Loucy (cell line): ENCODE data around the gene LZTFL1.

Experiments used
- H2AFZ ChIP-seq: fragments of 200-600 bp; sonication (generic); 2 replicates; pipeline ENCODE4 v1.6.0; 2016; ENCODE audit warnings: antibody characterized with exemption, mild to moderate bottlenecking, low read length, moderate library complexity
- H3F3A ChIP-seq: fragments of 200-600 bp; 2 replicates; pipeline ENCODE4 v1.6.0; 2016; ENCODE audit warnings: antibody characterized with exemption, low read depth, mild to moderate bottlenecking
- H3K27me3 ChIP-seq: fragments of 200-600 bp; sonication (generic); 2 replicates; pipeline ENCODE4 v1.6.1; 2014; ENCODE audit warnings: low read length, mild to moderate bottlenecking; ENCODE audit not compliant: insufficient read depth, poor library complexity, severe bottlenecking
- H3K36me3 ChIP-seq: fragments of 200-600 bp; sonication (generic); 2 replicates; pipeline ENCODE4 v1.6.1; 2016; ENCODE audit warnings: low read length; ENCODE audit not compliant: insufficient read depth
- H3K4me1 ChIP-seq: fragments of 200-600 bp; sonication (generic); 2 replicates; pipeline ENCODE4 v1.5.1; 2014; ENCODE audit warnings: low read length, mild to moderate bottlenecking; ENCODE audit not compliant: insufficient read depth, poor library complexity, severe bottlenecking
- H3K4me2 ChIP-seq: fragments of 200-600 bp; sonication (generic); 2 replicates; pipeline ENCODE4 v1.6.0; 2014; ENCODE audit warnings: antibody characterized with exemption, low read length, low read depth, mild to moderate bottlenecking; ENCODE audit not compliant: poor library complexity, severe bottlenecking
- H3K4me3 ChIP-seq: fragments of 200-600 bp; sonication (generic); 2 replicates; pipeline ENCODE4 v1.5.1; 2014; ENCODE audit warnings: low read length, mild to moderate bottlenecking, mixed read lengths; ENCODE audit not compliant: poor library complexity, severe bottlenecking
- H3K79me2 ChIP-seq: fragments of 200-600 bp; sonication (generic); 2 replicates; pipeline ENCODE4 v1.6.1; 2014; ENCODE audit warnings: low read length; ENCODE audit not compliant: insufficient read depth
- H3K9ac ChIP-seq: fragments of 200-600 bp; sonication (generic); 2 replicates; pipeline ENCODE4 v1.6.0; 2014; ENCODE audit warnings: mild to moderate bottlenecking, low read depth, low read length, moderate library complexity; ENCODE audit not compliant: poor library complexity, severe bottlenecking
- H3K9me2 ChIP-seq: fragments of 200-600 bp; sonication (generic); replicated peaks from 2 replicates; pipeline ENCODE4 v1.6.1; 2016; ENCODE audit warnings: low read depth, low read length, mixed read lengths
- H3K9me3 ChIP-seq: fragments of 200-600 bp; sonication (generic); 2 replicates; pipeline ENCODE4 v1.6.1; 2014; ENCODE audit warnings: mild to moderate bottlenecking, antibody characterized with exemption, low read length, low read depth; ENCODE audit not compliant: insufficient read depth
- H4K20me1 ChIP-seq: fragments of 200-600 bp; sonication (generic); 2 replicates; pipeline ENCODE4 v1.6.0; 2014; ENCODE audit warnings: antibody characterized with exemption, low read length, mild to moderate bottlenecking; ENCODE audit not compliant: insufficient read depth, poor library complexity, severe bottlenecking
- CTCF ChIP-seq: fragments of 200-600 bp; sonication (generic); conservative IDR thresholded peaks from 2 replicates; pipeline ENCODE4 v1.5.1; 2014; ENCODE audit warnings: mild to moderate bottlenecking, antibody characterized with exemption, low read length
- EZH2phosphoT487 ChIP-seq: fragments of 200-600 bp; IDR thresholded peaks from 2 replicates; pipeline ENCODE4 v1.6.1; 2018; ENCODE audit warnings: antibody characterized with exemption, mild to moderate bottlenecking, moderate library complexity, borderline replicate concordance

Gene LZTFL1

GRCh38 chr3:45869638-45870037, 27.7 kb upstream of the LZTFL1 start:
- no peaks in the 10 kb centered on the region for H3K27me3 ChIP-seq
- H3K9ac ChIP-seq, result peak overlapping the region; percentile 4
- peak overlapping the region; percentile 36 for H3K4me3 ChIP-seq
- H3K9me2 ChIP-seq, result no peaks in the 10 kb centered on the region
- no peaks in the 10 kb centered on the region for H3K79me2 ChIP-seq
- H3K4me2 ChIP-seq, result peak overlapping the region; percentile 70
- H3K9me3 ChIP-seq, result no peaks in the 10 kb centered on the region
- peaks cover 60% of the 10 kb centered on the region for H3K4me1 ChIP-seq
- no peak overlapping the region for H2AFZ ChIP-seq
- no peaks in the 10 kb centered on the region for H3K36me3 ChIP-seq
- peaks cover 5% of the 10 kb centered on the region; the same call in 1 of the 2 replicates for H3F3A ChIP-seq
- no peak for TF ChIP-seq CTCF
- no peak for TF ChIP-seq EZH2phosphoT487
- no peaks in the 10 kb centered on the region for H4K20me1 ChIP-seq

GRCh38 chr3:45868650-45869049, 26.7 kb upstream of the LZTFL1 start:
- H3K4me2 ChIP-seq, result peak overlapping the region; percentile 70
- H4K20me1 ChIP-seq, result no peaks in the 10 kb centered on the region
- H3K9me3 ChIP-seq, result no peaks in the 10 kb centered on the region
- H3K4me1 ChIP-seq, result peaks cover 57% of the 10 kb centered on the region
- no peaks in the 10 kb centered on the region for H3K9me2 ChIP-seq
- H2AFZ ChIP-seq, result no peak overlapping the region
- H3K9ac ChIP-seq, result no peak overlapping the region
- no peaks in the 10 kb centered on the region for H3K79me2 ChIP-seq
- H3K36me3 ChIP-seq, result no peaks in the 10 kb centered on the region
- no peaks in the 10 kb centered on the region for H3K27me3 ChIP-seq
- no peak overlapping the region for H3K4me3 ChIP-seq
- peaks cover 5% of the 10 kb centered on the region; the same call in 1 of the 2 replicates for H3F3A ChIP-seq
- TF ChIP-seq CTCF, result no peak
- TF ChIP-seq EZH2phosphoT487, result no peak

- peaks cover 5% of the 10 kb centered on the region; the same call in 1 of the 2 replicates for H3F3A ChIP-seq
- H3K9me3 ChIP-seq, result no peaks in the 10 kb centered on the region
- H3K9me2 ChIP-seq, result no peaks in the 10 kb centered on the region
- no peak overlapping the region for H3K4me3 ChIP-seq
- H2AFZ ChIP-seq, result no peak overlapping the region
- H4K20me1 ChIP-seq, result no peaks in the 10 kb centered on the region
- H3K4me1 ChIP-seq, result peaks cover 57% of the 10 kb centered on the region
- no peaks in the 10 kb centered on the region for H3K27me3 ChIP-seq
- TF ChIP-seq EZH2phosphoT487, result no peak
- TF ChIP-seq CTCF, result no peak
- no peak overlapping the region for H3K4me2 ChIP-seq
- no peaks in the 10 kb centered on the region for H3K79me2 ChIP-seq
- no peaks in the 10 kb centered on the region for H3K36me3 ChIP-seq
- no peak overlapping the region for H3K9ac ChIP-seq
These were observed 26.3 kb upstream of the LZTFL1 start for GRCh38 chr3:45868213-45868612.
